ES-I3 (cell line): Measurements from ENCODE around the gene GDPD2.
A peak's percentile ranks its signal among the peaks of the same experiment; 100 is the strongest.

Source experiments
- H3K36me3 ChIP-seq: 2 replicates; pipeline ENCODE4 v1.6.1; 2013; ENCODE audit warnings: mild to moderate bottlenecking, low read length, control low read depth, moderate library complexity; ENCODE audit not compliant: insufficient read depth
- H3K4me1 ChIP-seq: 2 replicates; pipeline ENCODE4 v1.6.1; 2013; ENCODE audit warnings: mild to moderate bottlenecking, control low read depth, low read length; ENCODE audit not compliant: insufficient read depth
- H3K9ac ChIP-seq: 2 replicates; pipeline ENCODE4 v1.6.1; 2013; ENCODE audit warnings: low read depth, mild to moderate bottlenecking, low read length, moderate library complexity
- H3K9me3 ChIP-seq: 2 replicates; pipeline ENCODE4 v1.6.1; 2013; ENCODE audit warnings: mild to moderate bottlenecking, low read length, moderate library complexity; ENCODE audit not compliant: control insufficient read depth, insufficient read depth

The GDPD2 gene

GRCh38 chrX:70432936-70433847, 10.1 kb downstream of the GDPD2 start:
- Histone ChIP-seq H3K9me3 (no peaks in the 10 kb centered on the region), H3K4me1 (peaks cover 5% of the 10 kb centered on the region), H3K36me3 (no peaks in the 10 kb centered on the region; the same call in 1 of the 2 replicates), H3K9ac (peak overlapping the region; percentile 99; the same call in 1 of the 2 replicates)

DNA sequence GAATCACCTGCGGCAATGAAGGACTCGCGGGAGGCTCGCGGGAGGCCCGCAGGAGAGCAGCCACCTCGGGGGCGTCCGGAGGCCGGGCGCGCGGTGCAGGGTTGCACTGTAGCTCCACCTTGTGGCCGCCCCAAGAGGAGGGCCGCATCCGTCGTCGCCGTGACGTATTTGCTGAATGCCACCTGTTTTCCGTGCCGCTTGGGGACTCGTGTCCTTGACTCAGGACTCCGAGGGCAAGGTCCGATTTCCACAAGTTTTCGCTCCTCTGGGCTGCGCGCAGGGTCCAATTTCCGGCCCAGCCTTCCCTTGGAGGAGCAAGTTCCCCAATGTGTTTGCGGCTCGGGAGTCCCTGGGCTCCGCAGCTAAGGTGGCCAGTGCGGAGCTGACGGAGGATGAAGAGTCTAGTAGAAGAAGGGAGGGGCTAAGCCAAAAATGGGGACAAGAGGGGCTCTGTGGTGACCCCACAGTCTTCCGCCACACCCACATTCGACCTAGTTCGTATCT, 10.8 kb downstream of the GDPD2 start:
- Histone ChIP-seq H3K36me3 (no peaks in the 10 kb centered on the region; the same call in 1 of the 2 replicates), H3K9me3 (no peaks in the 10 kb centered on the region), H3K9ac (peak overlapping the region; percentile 99), H3K4me1 (peaks cover 7% of the 10 kb centered on the region)

DNA sequence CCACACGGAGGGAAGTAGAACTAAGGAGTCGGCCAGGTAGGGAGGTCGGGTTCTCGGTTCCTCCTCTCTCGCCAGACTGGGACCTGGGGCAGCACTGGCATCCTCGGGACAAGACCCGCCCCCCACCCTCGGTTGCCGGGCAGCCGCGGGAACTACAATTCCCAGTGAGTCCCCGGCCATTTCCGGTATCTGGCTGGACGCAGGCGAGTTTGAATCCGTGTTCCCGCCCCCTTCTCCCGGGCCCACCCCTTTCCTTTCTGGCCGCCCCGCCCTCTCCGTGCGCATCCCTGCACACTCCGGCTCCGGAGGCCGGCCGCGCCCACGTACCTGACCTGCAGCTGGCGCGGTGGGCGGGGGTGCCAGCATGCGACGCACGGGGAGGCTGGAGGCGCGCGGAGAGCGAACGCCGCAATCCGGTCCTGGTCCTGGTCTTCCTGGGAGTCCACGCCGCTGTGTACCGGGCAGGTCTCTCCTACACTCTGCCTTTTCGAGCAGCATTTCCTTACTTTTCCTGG, 11.3 kb downstream of the GDPD2 start:
- Histone ChIP-seq H3K9ac (peak overlapping the region; percentile 99), H3K9me3 (no peaks in the 10 kb centered on the region), H3K36me3 (no peaks in the 10 kb centered on the region; the same call in 1 of the 2 replicates), H3K4me1 (peaks cover 10% of the 10 kb centered on the region)

- Histone ChIP-seq H3K4me1 (peaks cover 10% of the 10 kb centered on the region), H3K9me3 (no peaks in the 10 kb centered on the region), H3K36me3 (no peaks in the 10 kb centered on the region), H3K9ac (peak overlapping the region; percentile 99)
Observed at GRCh38 chrX:70434914-70435586, 11.9 kb downstream of the GDPD2 start.

- Histone ChIP-seq H3K9me3 (no peaks in the 10 kb centered on the region), H3K36me3 (no peaks in the 10 kb centered on the region), H3K4me1 (peaks cover 10% of the 10 kb centered on the region), H3K9ac (no peak overlapping the region)
Observed at GRCh38 chrX:70436343-70436742, 13.2 kb downstream of the GDPD2 start.

DNA sequence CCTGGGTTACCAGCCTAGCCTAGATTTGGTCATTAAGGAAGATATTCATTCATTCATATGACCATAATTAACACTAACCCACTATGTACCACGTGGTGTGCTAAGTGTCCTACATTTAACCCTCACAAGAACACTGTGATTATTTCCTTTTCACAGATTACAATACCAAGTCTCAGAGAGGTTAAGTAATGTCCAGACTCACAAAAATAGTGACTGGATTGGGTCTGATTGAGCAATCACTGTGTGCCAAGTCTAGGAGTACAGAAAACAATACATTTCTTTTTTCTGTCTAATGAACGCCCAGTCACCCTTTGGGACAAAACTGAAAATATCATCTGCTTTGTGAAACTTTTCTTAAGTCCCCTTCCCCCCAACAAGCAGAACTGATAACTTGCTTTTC, 13.9 kb downstream of the GDPD2 start:
- H3K9ac ChIP-seq, result no peak overlapping the region
- H3K9me3 ChIP-seq, result no peaks in the 10 kb centered on the region

DNA sequence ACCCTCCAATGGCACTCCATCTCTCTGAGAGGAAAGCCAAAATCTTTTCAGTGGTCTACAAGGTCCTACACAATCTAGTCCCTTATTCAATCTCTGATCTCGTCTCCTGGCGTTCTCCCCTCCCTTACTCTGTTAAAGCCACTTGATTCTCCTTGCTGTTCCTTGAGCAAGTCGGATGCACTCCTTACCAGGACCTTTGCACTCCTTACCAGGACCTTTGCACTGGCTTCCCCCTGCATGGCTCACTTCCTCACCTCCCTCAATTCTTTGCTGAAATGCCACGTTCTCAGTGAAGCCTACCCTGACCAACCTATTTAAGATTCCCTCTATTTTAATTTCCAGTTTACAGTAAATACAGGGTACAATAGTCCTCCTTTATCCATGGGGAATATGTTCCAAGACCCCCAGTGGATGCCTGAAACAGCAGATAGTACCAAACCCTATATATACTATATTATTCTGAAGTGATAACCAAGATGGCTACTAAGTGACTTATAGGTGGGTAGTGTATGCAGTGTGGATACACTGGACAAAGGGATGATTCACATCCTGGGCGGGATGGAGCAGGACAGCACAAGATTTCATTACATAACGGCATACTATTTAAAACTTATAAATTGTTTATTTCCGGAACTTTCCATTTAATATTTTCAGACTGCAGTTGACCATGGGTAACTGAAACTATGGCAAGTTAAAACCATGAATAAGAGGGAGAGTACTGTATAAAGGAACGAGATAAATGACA, 15.0 kb downstream of the GDPD2 start:
- H3K36me3 ChIP-seq, result no peaks in the 10 kb centered on the region
- no peaks in the 10 kb centered on the region for H3K9me3 ChIP-seq
- no peak overlapping the region for H3K9ac ChIP-seq
- H3K4me1 ChIP-seq, result peaks cover 10% of the 10 kb centered on the region

More for the DNA sequence above, 13.9 kb downstream of the GDPD2 start:
- H3K36me3 ChIP-seq, result no peaks in the 10 kb centered on the region
- peaks cover 10% of the 10 kb centered on the region for H3K4me1 ChIP-seq

- Histone ChIP-seq H3K9ac (no peak overlapping the region), H3K36me3 (no peaks in the 10 kb centered on the region), H3K9me3 (no peaks in the 10 kb centered on the region), H3K4me1 (peaks cover 5% of the 10 kb centered on the region)
Observed at GRCh38 chrX:70439016-70439415, 15.9 kb downstream of the GDPD2 start.

DNA sequence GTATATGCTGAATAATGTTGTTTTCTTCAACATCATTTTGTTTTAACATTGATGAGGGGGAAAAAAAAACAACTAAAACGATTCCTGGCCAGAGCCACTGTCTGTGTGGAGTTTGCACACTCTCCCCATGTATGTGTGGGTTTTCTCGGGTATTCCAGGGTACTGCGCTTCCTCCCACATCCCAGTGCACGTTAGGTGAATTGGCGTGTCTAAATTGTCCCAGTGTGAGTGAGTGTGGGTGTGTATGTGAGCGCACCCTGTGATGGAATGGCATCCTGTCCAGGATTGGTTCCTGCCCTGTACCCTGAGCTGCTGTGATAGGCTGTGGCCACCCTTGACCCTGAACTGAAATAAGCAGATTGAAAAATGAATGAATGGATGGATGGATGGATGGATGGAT, 19.1 kb downstream of the GDPD2 start:
- no peak overlapping the region for H3K9ac ChIP-seq
- H3K9me3 ChIP-seq, result no peaks in the 10 kb centered on the region
- peaks cover 5% of the 10 kb centered on the region; the same call in 1 of the 2 replicates for H3K4me1 ChIP-seq

GRCh38 chrX:70444326-70444945, 21.3 kb downstream of the GDPD2 start, which contains the start of gene DLG3:
TSS of gene DLG3 (plus strand) at chrX:70444835. CDS start at chrX:70445202, 367 bp downstream.
- H3K9me3 ChIP-seq, result no peaks in the 10 kb centered on the region
- H3K36me3 ChIP-seq, result no peaks in the 10 kb centered on the region
- no peaks in the 10 kb centered on the region for H3K4me1 ChIP-seq
- H3K9ac ChIP-seq, result no peak within 1 kb of the TSS

More for the DNA sequence above, 19.1 kb downstream of the GDPD2 start:
- no peaks in the 10 kb centered on the region for H3K36me3 ChIP-seq

DNA sequence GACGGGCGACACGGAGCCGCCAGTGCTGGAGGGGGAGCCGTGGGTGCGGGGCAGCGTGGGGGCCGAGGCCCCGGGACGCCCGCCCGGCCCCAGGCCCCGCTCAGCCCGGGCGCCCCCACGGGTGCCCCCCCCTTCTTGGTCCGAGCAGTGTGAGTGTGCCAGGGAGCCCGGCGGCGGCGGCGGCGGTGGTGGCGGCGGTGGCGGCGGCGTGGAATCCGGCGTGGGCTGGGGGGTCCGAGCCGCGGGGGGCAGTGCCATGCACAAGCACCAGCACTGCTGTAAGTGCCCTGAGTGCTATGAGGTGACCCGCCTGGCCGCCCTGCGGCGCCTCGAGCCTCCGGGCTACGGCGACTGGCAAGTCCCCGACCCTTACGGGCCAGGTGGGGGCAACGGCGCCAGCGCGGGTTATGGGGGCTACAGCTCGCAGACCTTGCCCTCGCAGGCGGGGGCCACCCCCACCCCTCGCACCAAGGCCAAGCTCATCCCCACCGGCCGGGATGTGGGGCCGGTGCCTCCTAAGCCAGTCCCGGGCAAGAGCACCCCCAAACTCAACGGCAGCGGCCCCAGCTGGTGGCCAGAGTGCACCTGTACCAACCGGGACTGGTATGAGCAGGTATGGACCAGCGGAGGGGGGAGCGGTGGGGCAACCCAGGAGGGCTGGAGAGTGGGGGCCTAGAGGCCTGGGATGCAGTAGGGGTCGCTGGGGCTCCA, 22.0 kb downstream of the GDPD2 start:
- H3K9ac ChIP-seq, result no peak overlapping the region
- H3K36me3 ChIP-seq, result no peaks in the 10 kb centered on the region
- H3K9me3 ChIP-seq, result no peaks in the 10 kb centered on the region

GRCh38 chrX:70445951-70446350, 22.8 kb downstream of the GDPD2 start:
- Histone ChIP-seq H3K9ac (no peak overlapping the region), H3K4me1 (no peaks in the 10 kb centered on the region), H3K36me3 (no peaks in the 10 kb centered on the region), H3K9me3 (no peaks in the 10 kb centered on the region)

More for the DNA sequence above, 22.0 kb downstream of the GDPD2 start:
- no peaks in the 10 kb centered on the region for H3K4me1 ChIP-seq
